Neural progenitor cell (in vitro differentiated cells): Measurements from ENCODE around the gene RCSD1.

Source experiments
- EZH2 ChIP-seq: fragments of 200-600 bp; sonication (generic); IDR thresholded peaks from 2 replicates; pipeline ENCODE4 v1.6.1; 2017; ENCODE audit warnings: antibody characterized with exemption, mild to moderate bottlenecking, moderate library complexity
- EZH2phosphoT487 ChIP-seq: fragments of 200-600 bp; sonication (generic); IDR thresholded peaks from 2 replicates; pipeline ENCODE4 v1.6.1; 2017; ENCODE audit warnings: antibody characterized with exemption
- TF ChIP-seq, protein P1 (sequence below): fragments of 200-600 bp; sonication (generic); IDR thresholded peaks from 2 replicates; pipeline ENCODE4 v1.5.1; 2017; ENCODE audit warnings: antibody characterized with exemption, mild to moderate bottlenecking

DNA sequence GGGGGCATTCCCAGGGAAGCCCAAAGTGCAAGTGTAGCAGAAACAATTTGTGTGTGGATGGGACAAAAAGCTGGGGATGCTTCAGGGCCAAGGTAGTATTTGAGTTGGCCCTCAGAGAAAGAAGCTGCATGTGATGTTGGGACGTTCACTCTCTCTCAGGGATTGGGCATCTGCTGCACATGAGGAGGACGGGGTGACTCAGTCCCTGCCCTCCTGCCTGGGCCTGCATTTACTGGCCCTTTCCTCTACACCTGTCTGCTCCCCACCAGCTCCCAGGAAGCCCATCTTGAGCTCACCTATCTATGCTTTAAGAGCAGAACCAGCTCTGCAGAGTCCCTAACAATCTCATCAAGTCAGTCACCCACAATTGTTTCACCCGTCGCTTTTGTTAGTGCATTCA, 68.3 kb downstream of the RCSD1 start:
- TF ChIP-seq, protein P1, sequence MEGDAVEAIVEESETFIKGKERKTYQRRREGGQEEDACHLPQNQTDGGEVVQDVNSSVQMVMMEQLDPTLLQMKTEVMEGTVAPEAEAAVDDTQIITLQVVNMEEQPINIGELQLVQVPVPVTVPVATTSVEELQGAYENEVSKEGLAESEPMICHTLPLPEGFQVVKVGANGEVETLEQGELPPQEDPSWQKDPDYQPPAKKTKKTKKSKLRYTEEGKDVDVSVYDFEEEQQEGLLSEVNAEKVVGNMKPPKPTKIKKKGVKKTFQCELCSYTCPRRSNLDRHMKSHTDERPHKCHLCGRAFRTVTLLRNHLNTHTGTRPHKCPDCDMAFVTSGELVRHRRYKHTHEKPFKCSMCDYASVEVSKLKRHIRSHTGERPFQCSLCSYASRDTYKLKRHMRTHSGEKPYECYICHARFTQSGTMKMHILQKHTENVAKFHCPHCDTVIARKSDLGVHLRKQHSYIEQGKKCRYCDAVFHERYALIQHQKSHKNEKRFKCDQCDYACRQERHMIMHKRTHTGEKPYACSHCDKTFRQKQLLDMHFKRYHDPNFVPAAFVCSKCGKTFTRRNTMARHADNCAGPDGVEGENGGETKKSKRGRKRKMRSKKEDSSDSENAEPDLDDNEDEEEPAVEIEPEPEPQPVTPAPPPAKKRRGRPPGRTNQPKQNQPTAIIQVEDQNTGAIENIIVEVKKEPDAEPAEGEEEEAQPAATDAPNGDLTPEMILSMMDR = no peak
- TF ChIP-seq EZH2 (no peak), EZH2phosphoT487 (no peak)
